Activated CD8-positive, alpha-beta T cell treated with anti-CD3 and anti-CD28 coated beads, Interleukin-2, amount 10 ng/mL, durations not matched to agents 7 days and 5 days (primary cell): Measurements from ENCODE around the gene TRAK1. TPM values are rescaled to one million over a fixed set of nuclear protein-coding genes. Genes with fewer than 3 reads are reported as not detected.

Experiments
- ATAC-seq: fragments of 150-1000 bp; cut with Tn5 transposase; one replicate; pipeline ENCODE4 v1.10.0; 2021; ENCODE audit warnings: moderate library complexity
- CTCF ChIA-PET: fragments of 350-600 bp; sonication (Branson Sonifier 250); formaldehyde crosslinking; loops from one replicate; lab custom pipeline; 2021; ENCODE audit warnings: antibody characterized with exemption; lab: Charles Lee
- POLR2A ChIA-PET: fragments of 350-600 bp; sonication (Branson Sonifier 250); formaldehyde crosslinking; loops from one replicate; lab custom pipeline; 2021; ENCODE audit warnings: antibody characterized with exemption; lab: Charles Lee
- DNase-seq: peaks from one replicate; pipeline ENCODE4 v3.0.0-alpha.2; 2020
- H3K27ac Mint-ChIP-seq: one replicate; pipeline ENCODE4 v1.8.0; 2021; ENCODE audit warnings: mild to moderate bottlenecking, mixed read lengths
- H3K27me3 Mint-ChIP-seq: one replicate; pipeline ENCODE4 v1.8.0; 2021; ENCODE audit warnings: low read depth, mixed read lengths
- H3K36me3 Mint-ChIP-seq: one replicate; pipeline ENCODE4 v1.8.0; 2021; ENCODE audit warnings: low read depth, mixed read lengths
- H3K4me1 Mint-ChIP-seq: one replicate; pipeline ENCODE4 v1.8.0; 2021; ENCODE audit warnings: low read depth, mixed read lengths
- H3K4me3 Mint-ChIP-seq: one replicate; pipeline ENCODE4 v1.8.0; 2021; ENCODE audit warnings: mild to moderate bottlenecking, mixed read lengths
- H3K9me3 Mint-ChIP-seq: one replicate; pipeline ENCODE4 v1.8.0; 2022; ENCODE audit warnings: mixed read lengths; ENCODE audit not compliant: insufficient read depth
- total RNA-seq, 2 experiments: library from RNA; stranded (reverse); gene quantifications; one replicate each; pipeline ENCODE4 v1.2.3, GENCODE V29; 2021

The TRAK1 gene
- total RNA-seq, 2 experiments from 2014 or later: 28.6 to 28.7 TPM

- CTCF ChIA-PET: interaction anchor here (4.9 kb wide), 1 partner anchor 191 kb away, joined by 77 read pairs; no protein-coding TSS in a partner anchor
- POLR2A ChIA-PET: no interaction called here
- Mint-ChIP-seq H3K4me1 (peaks cover 4% of the 10 kb centered on the region), H3K9me3 (no peaks in the 10 kb centered on the region), H3K27me3 (peaks cover 34% of the 10 kb centered on the region), H3K36me3 (no peaks in the 10 kb centered on the region), H3K4me3 (no peak overlapping the region), H3K27ac (no peak overlapping the region)
- ATAC-seq (no peak), DNase-seq (no peak)
These were observed 159.6 kb downstream of the TRAK1 start for GRCh38 chr3:42250761-42251160.

- H3K27me3 Mint-ChIP-seq: peaks cover 21% of the 10 kb centered on the region
- H3K9me3 Mint-ChIP-seq: no peaks in the 10 kb centered on the region
- no peak overlapping the region for H3K4me3 Mint-ChIP-seq
- CTCF ChIA-PET: interaction anchor here (1.2 to 1.7 kb wide), 2 partner anchors 63 to 189 kb away, joined by 3 to 5 read pairs; no protein-coding TSS in a partner anchor
- no peak overlapping the region for H3K27ac Mint-ChIP-seq
- POLR2A ChIA-PET: no interaction called here
- no peak for ATAC-seq
- H3K4me1 Mint-ChIP-seq: peaks cover 4% of the 10 kb centered on the region
- no peak for DNase-seq
- H3K36me3 Mint-ChIP-seq: no peaks in the 10 kb centered on the region
These were observed 163.4 kb downstream of the TRAK1 start for GRCh38 chr3:42254566-42254965.

- Mint-ChIP-seq H3K27ac (no peak overlapping the region), H3K27me3 (peaks cover 33% of the 10 kb centered on the region), H3K9me3 (no peaks in the 10 kb centered on the region), H3K4me3 (no peak overlapping the region), H3K36me3 (no peaks in the 10 kb centered on the region), H3K4me1 (peaks cover 4% of the 10 kb centered on the region)
- ChIA-PET CTCF (interaction anchor here (1.2 kb wide), 1 partner anchor 64 kb away, joined by 3 read pairs; no protein-coding TSS in a partner anchor), POLR2A (no interaction called here)
- no peak for ATAC-seq
- no peak for DNase-seq
These were observed 165.1 kb downstream of the TRAK1 start for GRCh38 chr3:42256135-42256819.

DNA sequence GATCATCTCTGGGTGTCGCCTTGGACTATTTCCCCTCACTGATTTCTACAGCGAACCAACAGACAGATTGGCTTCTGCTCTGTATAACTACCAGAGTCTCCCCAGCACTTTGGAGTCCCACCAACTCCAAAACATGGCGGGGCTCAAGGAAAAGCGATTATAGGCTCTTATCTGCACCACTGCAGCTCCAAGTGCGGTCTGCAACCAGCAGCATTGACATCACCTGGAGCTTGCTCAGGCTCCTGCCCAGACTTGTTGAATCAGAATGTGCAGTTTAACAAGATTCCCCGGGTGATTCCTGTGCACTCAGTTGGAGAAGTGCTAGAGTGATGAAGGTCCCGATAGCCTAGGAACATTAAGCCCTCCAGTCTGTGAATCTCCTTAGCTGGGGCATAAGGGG, 165.8 kb downstream of the TRAK1 start:
- Mint-ChIP-seq H3K36me3 (no peaks in the 10 kb centered on the region), H3K4me1 (peaks cover 4% of the 10 kb centered on the region), H3K9me3 (no peaks in the 10 kb centered on the region), H3K27me3 (peaks cover 34% of the 10 kb centered on the region), H3K4me3 (no peak overlapping the region), H3K27ac (no peak overlapping the region)
- CTCF ChIA-PET: no interaction called here
- POLR2A ChIA-PET: no interaction called here
- no peak for DNase-seq
- no peak for ATAC-seq

- ATAC-seq: no peak
- H3K27ac Mint-ChIP-seq: no peak overlapping the region
- no peak for DNase-seq
- peaks cover 2% of the 10 kb centered on the region for H3K36me3 Mint-ChIP-seq
- POLR2A ChIA-PET: no interaction called here
- H3K9me3 Mint-ChIP-seq: no peaks in the 10 kb centered on the region
- H3K4me1 Mint-ChIP-seq: peaks cover 6% of the 10 kb centered on the region
- CTCF ChIA-PET: interaction anchor here (1.2 to 5.4 kb wide), 2 partner anchors 14 to 181 kb away, joined by 4 to 29 read pairs; no protein-coding TSS in a partner anchor
- peaks cover 60% of the 10 kb centered on the region for H3K27me3 Mint-ChIP-seq
- H3K4me3 Mint-ChIP-seq: no peak overlapping the region
These were observed 171.4 kb downstream of the TRAK1 start for GRCh38 chr3:42262525-42262924.

- no peaks in the 10 kb centered on the region for H3K9me3 Mint-ChIP-seq
- H3K4me1 Mint-ChIP-seq: peaks cover 6% of the 10 kb centered on the region
- peaks cover 65% of the 10 kb centered on the region for H3K27me3 Mint-ChIP-seq
- ATAC-seq (peak; percentile 44), DNase-seq (no peak)
- no peak overlapping the region for H3K27ac Mint-ChIP-seq
- H3K4me3 Mint-ChIP-seq: no peak overlapping the region
- H3K36me3 Mint-ChIP-seq: peaks cover 2% of the 10 kb centered on the region
- ChIA-PET POLR2A (no interaction called here), CTCF (interaction anchor here (5.4 kb wide), 1 partner anchor 15 kb away, joined by 29 read pairs; no protein-coding TSS in a partner anchor)
These were observed 172.5 kb downstream of the TRAK1 start for GRCh38 chr3:42263354-42264346.

DNA sequence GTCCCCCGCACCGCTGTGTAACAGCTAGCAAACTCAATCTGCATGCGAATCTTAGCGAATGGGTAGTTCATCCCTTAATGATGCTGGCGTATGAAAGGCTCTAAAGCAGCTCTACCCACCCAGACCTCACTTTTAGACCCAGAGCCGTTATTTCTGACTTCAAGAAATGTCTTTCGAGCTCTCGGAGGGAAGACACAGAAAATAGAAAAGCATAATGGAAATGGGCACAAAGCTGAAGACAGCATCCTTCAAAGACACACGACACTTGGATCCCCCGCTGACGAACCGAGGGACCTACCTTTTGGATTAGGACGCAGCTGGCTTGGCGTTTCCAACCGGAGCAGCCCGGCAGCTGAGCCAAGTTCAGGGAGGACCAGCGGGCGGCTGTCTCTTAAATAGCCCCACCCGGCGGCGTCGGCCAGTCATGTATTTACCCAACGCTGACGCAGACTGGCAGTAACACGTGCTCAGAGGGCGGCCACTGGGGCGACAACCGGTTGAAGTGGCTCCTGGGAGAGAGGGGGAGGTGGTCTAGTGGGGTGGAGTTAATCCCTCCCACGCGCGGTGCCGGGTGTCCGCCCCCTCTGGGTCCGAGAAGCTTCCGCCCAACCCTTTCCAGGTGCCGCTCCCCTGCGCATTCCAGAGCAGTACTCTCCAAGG, 173.4 kb downstream of the TRAK1 start:
- H3K36me3 Mint-ChIP-seq: peaks cover 2% of the 10 kb centered on the region
- no peaks in the 10 kb centered on the region for H3K9me3 Mint-ChIP-seq
- peaks cover 70% of the 10 kb centered on the region for H3K27me3 Mint-ChIP-seq
- no peak overlapping the region for H3K27ac Mint-ChIP-seq
- peaks cover 6% of the 10 kb centered on the region for H3K4me1 Mint-ChIP-seq
- ChIA-PET CTCF (interaction anchor here (5.4 kb wide), 1 partner anchor 16 kb away, joined by 29 read pairs; no protein-coding TSS in a partner anchor), POLR2A (no interaction called here)
- no peak for DNase-seq
- ATAC-seq: no peak
- H3K4me3 Mint-ChIP-seq: no peak overlapping the region

- H3K4me3 Mint-ChIP-seq: no peak overlapping the region
- POLR2A ChIA-PET: no interaction called here
- no peaks in the 10 kb centered on the region for H3K9me3 Mint-ChIP-seq
- no peak for ATAC-seq
- H3K36me3 Mint-ChIP-seq: peaks cover 2% of the 10 kb centered on the region
- H3K4me1 Mint-ChIP-seq: peaks cover 6% of the 10 kb centered on the region
- DNase-seq: no peak
- H3K27ac Mint-ChIP-seq: no peak overlapping the region
- CTCF ChIA-PET: interaction anchor here (1.5 to 5.4 kb wide), 2 partner anchors 17 to 18 kb away, joined by 4 to 29 read pairs; no protein-coding TSS in a partner anchor
- H3K27me3 Mint-ChIP-seq: peaks cover 67% of the 10 kb centered on the region
These were observed 174.2 kb downstream of the TRAK1 start for GRCh38 chr3:42265059-42265991.

DNA sequence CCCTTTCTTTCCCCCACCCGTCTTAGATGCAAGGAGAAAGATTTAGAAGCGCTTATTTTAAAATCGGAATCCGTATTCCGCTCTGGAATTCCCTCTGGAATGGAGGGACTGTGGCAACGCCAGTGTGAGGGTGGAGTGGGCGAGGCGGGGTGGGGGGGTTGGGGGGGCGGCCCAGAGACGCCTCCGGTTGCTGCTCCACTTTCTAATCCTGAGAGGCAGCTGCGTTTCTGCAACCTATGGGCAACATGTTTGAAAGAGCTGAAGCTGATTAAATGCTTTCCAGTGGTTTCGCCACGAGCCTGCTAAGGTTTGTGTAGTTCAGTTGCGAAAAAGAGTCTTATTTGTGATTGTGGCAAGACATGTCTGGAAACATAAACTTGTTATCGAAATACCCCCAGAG, 174.9 kb downstream of the TRAK1 start, which contains the start of gene CCK:
Gene CCK (minus strand): TSS at position 101 of the 400 bp plus-strand sequence. CDS start 2,555 bp downstream, outside the sequence.
- no peak for DNase-seq
- no peak within 1 kb of the TSS for H3K27ac Mint-ChIP-seq
- no peaks in the 10 kb centered on the region for H3K9me3 Mint-ChIP-seq
- ChIA-PET CTCF (interaction anchor here (1.5 kb wide), 1 partner anchor 19 kb away, joined by 4 read pairs; no protein-coding TSS in a partner anchor), POLR2A (no interaction called here)
- H3K36me3 Mint-ChIP-seq: peaks cover 2% of the 10 kb centered on the region
- H3K27me3 Mint-ChIP-seq: peaks cover 67% of the 10 kb centered on the region
- ATAC-seq: no peak
- H3K4me1 Mint-ChIP-seq: peaks cover 6% of the 10 kb centered on the region
- H3K4me3 Mint-ChIP-seq: no peak within 1 kb of the TSS

GRCh38 chr3:42267878-42268277, 176.7 kb downstream of the TRAK1 start:
- Mint-ChIP-seq H3K36me3 (peaks cover 2% of the 10 kb centered on the region), H3K27me3 (peaks cover 63% of the 10 kb centered on the region), H3K4me3 (no peak overlapping the region), H3K27ac (no peak overlapping the region), H3K4me1 (peaks cover 6% of the 10 kb centered on the region), H3K9me3 (no peaks in the 10 kb centered on the region)
- no peak for DNase-seq
- CTCF ChIA-PET: no interaction called here
- no peak for ATAC-seq
- POLR2A ChIA-PET: no interaction called here
